ENCODE results near the gene TRUB2.

- no peak for TF ChIP-seq CTCF (conservative IDR thresholded peaks at IDR 0.05; ENCODE audit: low read length)
- no peak for TF ChIP-seq EZH2phosphoT487 (IDR thresholded peaks at IDR 0.05; ENCODE audit: borderline replicate concordance, low read depth, low read length)
Observed at GRCh38 chr9:128285033-128285784, 37.0 kb downstream of the TRUB2 start.
